Measurements from ENCODE around the gene HEXD. TPM values are rescaled to one million over a fixed set of nuclear protein-coding genes. Genes with fewer than 3 reads are reported as not detected.
A peak's percentile ranks its signal among the peaks of the same experiment; 100 is the strongest.

Gene HEXD
- polyA plus RNA-seq, 3 donors, result 8.9 to 61.5 (median 12.7) TPM

- peaks cover 28 to 38% of the 10 kb centered on the region in 2 donors for H3K4me1 ChIP-seq (ENCODE audit: control insufficient read depth in 1 of 2, insufficient read depth in 2 of 2, low read length in 2 of 2)
- intact Hi-C loops (cut with micrococcal nuclease), result no loop called here
- peaks cover 0 to 6% (median 2%) of the 10 kb centered on the region in 7 donors for H3K9me3 Mint-ChIP-seq
- H3K27ac Mint-ChIP-seq, result peak overlapping the region; percentile 80 to 97 (median 92)
- peak overlapping the region; percentile 79 for H2AFZ ChIP-seq (ENCODE audit: insufficient read depth, low read depth, low read length, poor library complexity, severe bottlenecking)
- peaks cover 58% of the 10 kb centered on the region for H3K79me2 ChIP-seq (ENCODE audit: insufficient read depth, low read length)
- H3K4me1 Mint-ChIP-seq, result peaks cover 24% of the 10 kb centered on the region
- H3K36me3 Mint-ChIP-seq, result peaks cover 14 to 38% of the 10 kb centered on the region in 2 donors
- no peak for TF ChIP-seq CTCF (IDR thresholded peaks at IDR 0.05)
- no peaks in the 10 kb centered on the region for H3K27me3 ChIP-seq (ENCODE audit: control insufficient read depth in 2 of 2, insufficient read depth in 2 of 2, low read length in 2 of 2)
- H3K27ac ChIP-seq (ENCODE audit: low read depth in 1 of 2, low read length in 2 of 2), result peak overlapping the region; percentile 79 to 87
- H3K9ac ChIP-seq (ENCODE audit: insufficient read depth, low read length, poor library complexity, severe bottlenecking), result peak overlapping the region; percentile 92
- peaks cover 29 to 33% of the 10 kb centered on the region in 2 donors for H3K36me3 ChIP-seq (replicated peaks in 1 of 2; ENCODE audit: control insufficient read depth in 1 of 2, insufficient read depth in 2 of 2, low read length in 2 of 2)
- 2% methylated on average over 30 of the region's 30 CpGs for WGBS (ENCODE audit: insufficient coverage)
- peak overlapping the region; percentile 98 for H3K4me2 ChIP-seq (replicated peaks; ENCODE audit: extremely low read depth, low read length, poor library complexity, severe bottlenecking)
- peaks cover 0 to 1% (median 0%) of the 10 kb centered on the region in 3 donors for H3K27me3 Mint-ChIP-seq (ENCODE audit: low read depth in 3 of 3)
- peak overlapping the region; percentile 93 to 99 for H3K4me3 Mint-ChIP-seq
- DNase-seq, result peak; percentile 36 to 60 (median 40)
- H3K4me3 ChIP-seq (replicated peaks in 1 of 3; ENCODE audit: low read depth in 2 of 3, low read length in 3 of 3), result peak overlapping the region; percentile 78 to 100 (median 79)
- H3K9me3 ChIP-seq (replicated peaks in 1 of 2; ENCODE audit: control insufficient read depth in 1 of 2, insufficient read depth in 1 of 2, low read length in 2 of 2), result no peaks in the 10 kb centered on the region
- H4K20me1 ChIP-seq (ENCODE audit: insufficient read depth, low read length), result peaks cover 58% of the 10 kb centered on the region
These were observed 31.2 kb downstream of the HEXD start for GRCh38 chr17:82449131-82449882.

- Histone ChIP-seq H3K4me1 (ENCODE audit: control insufficient read depth in 1 of 2, insufficient read depth in 2 of 2, low read length in 2 of 2) (peaks cover 28 to 38% of the 10 kb centered on the region in 2 donors), H3K4me2 (replicated peaks; ENCODE audit: extremely low read depth, low read length, poor library complexity, severe bottlenecking) (peak overlapping the region; percentile 98), H3K36me3 (replicated peaks in 1 of 2; ENCODE audit: control insufficient read depth in 1 of 2, insufficient read depth in 2 of 2, low read length in 2 of 2) (peaks cover 22 to 27% of the 10 kb centered on the region in 2 donors), H3K27me3 (ENCODE audit: control insufficient read depth in 2 of 2, insufficient read depth in 2 of 2, low read length in 2 of 2) (no peaks in the 10 kb centered on the region), H3K79me2 (ENCODE audit: insufficient read depth, low read length) (peaks cover 52% of the 10 kb centered on the region), H3K27ac (ENCODE audit: low read depth in 1 of 2, low read length in 2 of 2) (peak overlapping the region; percentile 79 to 87), H3K9ac (ENCODE audit: insufficient read depth, low read length, poor library complexity, severe bottlenecking) (peak overlapping the region; percentile 92), H2AFZ (ENCODE audit: insufficient read depth, low read depth, low read length, poor library complexity, severe bottlenecking) (peak overlapping the region; percentile 79), H3K9me3 (replicated peaks in 1 of 2; ENCODE audit: control insufficient read depth in 1 of 2, insufficient read depth in 1 of 2, low read length in 2 of 2) (no peaks in the 10 kb centered on the region), H4K20me1 (ENCODE audit: insufficient read depth, low read length) (peaks cover 52% of the 10 kb centered on the region), H3K4me3 (replicated peaks in 1 of 3; ENCODE audit: low read depth in 2 of 3, low read length in 3 of 3) (peak overlapping the region; percentile 78 to 100 (median 79))
- H3K27ac Mint-ChIP-seq, result peak overlapping the region; percentile 80 to 97 (median 92)
- H3K27me3 Mint-ChIP-seq (ENCODE audit: low read depth in 3 of 3), result peaks cover 0 to 1% (median 0%) of the 10 kb centered on the region in 3 donors
- TF ChIP-seq CTCF (IDR thresholded peaks at IDR 0.05), result no peak
- intact Hi-C loops (cut with micrococcal nuclease), result loop anchor here (1.0 to 10.0 kb wide), 7 partner anchors 8 to 415 kb away; partner anchors contain the start of genes HEXD (in 2 of the 2), OGFOD3 (in 2 of the 2), DCXR (in 1 of the 2) and NARF (in 1 of the 2)
- 0% methylated on average over 5 of the region's 18 CpGs for WGBS (ENCODE audit: insufficient coverage)
- peak in 1 of 3 donors; percentile 23 for DNase-seq
- peaks cover 24% of the 10 kb centered on the region for H3K4me1 Mint-ChIP-seq
- H3K36me3 Mint-ChIP-seq, result peaks cover 12 to 32% of the 10 kb centered on the region in 2 donors
- peak overlapping the region; percentile 93 to 99 for H3K4me3 Mint-ChIP-seq
- H3K9me3 Mint-ChIP-seq, result peaks cover 0 to 6% (median 2%) of the 10 kb centered on the region in 7 donors
These were observed 31.8 kb downstream of the HEXD start for GRCh38 chr17:82449883-82450356.
